ENCODE data around the gene NEGR1.

Gene NEGR1

GRCh38 chr1:71676979-71677925 lies 605.1 kb downstream of the NEGR1 start:
- H3K4me2 ChIP-seq (ENCODE audit: low read length): no peak overlapping the region
- no peak overlapping the region for H3K4me3 ChIP-seq (ENCODE audit: low read length)
- H3K9me3 ChIP-seq (replicated peaks; ENCODE audit: low read length): no peaks in the 10 kb centered on the region
- no peaks in the 10 kb centered on the region for H3K27me3 ChIP-seq (ENCODE audit: control insufficient read depth, insufficient read depth, low read length)
- no peaks in the 10 kb centered on the region for H3K4me1 ChIP-seq (ENCODE audit: control insufficient read depth, insufficient read depth, low read length)
- H3K36me3 ChIP-seq (ENCODE audit: insufficient read depth, low read length): no peaks in the 10 kb centered on the region
- no peak overlapping the region for H3K9ac ChIP-seq (ENCODE audit: low read depth, low read length)

GRCh38 chr1:71668065-71668464 lies 614.3 kb downstream of the NEGR1 start:
- no peak overlapping the region for H3K4me3 ChIP-seq (ENCODE audit: low read length)
- H3K9me3 ChIP-seq (replicated peaks; ENCODE audit: low read length): no peaks in the 10 kb centered on the region
- no peak overlapping the region for H3K9ac ChIP-seq (ENCODE audit: low read depth, low read length)
- H3K36me3 ChIP-seq (ENCODE audit: insufficient read depth, low read length): no peaks in the 10 kb centered on the region
- H3K4me2 ChIP-seq (ENCODE audit: low read length): no peak overlapping the region
- H3K4me1 ChIP-seq (ENCODE audit: control insufficient read depth, insufficient read depth, low read length): peaks cover 20% of the 10 kb centered on the region
- no peaks in the 10 kb centered on the region for H3K27me3 ChIP-seq (ENCODE audit: control insufficient read depth, insufficient read depth, low read length)

GRCh38 chr1:71667216-71667615 lies 615.1 kb downstream of the NEGR1 start:
- Histone ChIP-seq H3K4me2 (ENCODE audit: low read length) (peak overlapping the region; percentile 21), H3K27me3 (ENCODE audit: control insufficient read depth, insufficient read depth, low read length) (no peaks in the 10 kb centered on the region), H3K9me3 (replicated peaks; ENCODE audit: low read length) (no peaks in the 10 kb centered on the region), H3K9ac (ENCODE audit: low read depth, low read length) (no peak overlapping the region), H3K4me3 (ENCODE audit: low read length) (no peak overlapping the region), H3K36me3 (ENCODE audit: insufficient read depth, low read length) (no peaks in the 10 kb centered on the region), H3K4me1 (ENCODE audit: control insufficient read depth, insufficient read depth, low read length) (peaks cover 20% of the 10 kb centered on the region)

GRCh38 chr1:71666609-71667008 lies 615.7 kb downstream of the NEGR1 start:
- H3K4me2 ChIP-seq (ENCODE audit: low read length): peak overlapping the region; percentile 21
- H3K9ac ChIP-seq (ENCODE audit: low read depth, low read length): no peak overlapping the region
- H3K36me3 ChIP-seq (ENCODE audit: insufficient read depth, low read length): no peaks in the 10 kb centered on the region
- H3K9me3 ChIP-seq (replicated peaks; ENCODE audit: low read length): no peaks in the 10 kb centered on the region
- H3K4me3 ChIP-seq (ENCODE audit: low read length): no peak overlapping the region
- H3K4me1 ChIP-seq (ENCODE audit: control insufficient read depth, insufficient read depth, low read length): peaks cover 20% of the 10 kb centered on the region
- H3K27me3 ChIP-seq (ENCODE audit: control insufficient read depth, insufficient read depth, low read length): no peaks in the 10 kb centered on the region

- Histone ChIP-seq H3K36me3 (ENCODE audit: insufficient read depth, low read length) (no peaks in the 10 kb centered on the region), H3K4me1 (ENCODE audit: control insufficient read depth, insufficient read depth, low read length) (peaks cover 5% of the 10 kb centered on the region), H3K27me3 (ENCODE audit: control insufficient read depth, insufficient read depth, low read length) (no peaks in the 10 kb centered on the region), H3K9me3 (replicated peaks; ENCODE audit: low read length) (no peaks in the 10 kb centered on the region), H3K4me2 (ENCODE audit: low read length) (no peak overlapping the region), H3K9ac (ENCODE audit: low read depth, low read length) (no peak overlapping the region), H3K4me3 (ENCODE audit: low read length) (no peak overlapping the region)
These were observed 621.9 kb downstream of the NEGR1 start for GRCh38 chr1:71660411-71660810.

GRCh38 chr1:71657891-71658679 lies 624.3 kb downstream of the NEGR1 start:
- Histone ChIP-seq H3K4me3 (ENCODE audit: low read length) (no peak overlapping the region), H3K4me1 (ENCODE audit: control insufficient read depth, insufficient read depth, low read length) (peaks cover 5% of the 10 kb centered on the region), H3K27me3 (ENCODE audit: control insufficient read depth, insufficient read depth, low read length) (no peaks in the 10 kb centered on the region), H3K9me3 (replicated peaks; ENCODE audit: low read length) (no peaks in the 10 kb centered on the region), H3K4me2 (ENCODE audit: low read length) (no peak overlapping the region), H3K9ac (ENCODE audit: low read depth, low read length) (no peak overlapping the region), H3K36me3 (ENCODE audit: insufficient read depth, low read length) (no peaks in the 10 kb centered on the region)

- H3K27me3 ChIP-seq (ENCODE audit: control insufficient read depth, insufficient read depth, low read length): no peaks in the 10 kb centered on the region
- H3K4me1 ChIP-seq (ENCODE audit: control insufficient read depth, insufficient read depth, low read length): peaks cover 5% of the 10 kb centered on the region
- no peak overlapping the region for H3K4me3 ChIP-seq (ENCODE audit: low read length)
- no peaks in the 10 kb centered on the region for H3K36me3 ChIP-seq (ENCODE audit: insufficient read depth, low read length)
- no peak overlapping the region for H3K9ac ChIP-seq (ENCODE audit: low read depth, low read length)
- H3K9me3 ChIP-seq (replicated peaks; ENCODE audit: low read length): no peaks in the 10 kb centered on the region
- H3K4me2 ChIP-seq (ENCODE audit: low read length): no peak overlapping the region
These were observed 625.4 kb downstream of the NEGR1 start for GRCh38 chr1:71656902-71657301.

GRCh38 chr1:71655604-71656003 lies 626.7 kb downstream of the NEGR1 start:
- no peaks in the 10 kb centered on the region for H3K27me3 ChIP-seq (ENCODE audit: control insufficient read depth, insufficient read depth, low read length)
- no peak overlapping the region for H3K9ac ChIP-seq (ENCODE audit: low read depth, low read length)
- H3K4me1 ChIP-seq (ENCODE audit: control insufficient read depth, insufficient read depth, low read length): peaks cover 5% of the 10 kb centered on the region
- no peaks in the 10 kb centered on the region for H3K36me3 ChIP-seq (ENCODE audit: insufficient read depth, low read length)
- no peaks in the 10 kb centered on the region for H3K9me3 ChIP-seq (replicated peaks; ENCODE audit: low read length)
- no peak overlapping the region for H3K4me2 ChIP-seq (ENCODE audit: low read length)
- H3K4me3 ChIP-seq (ENCODE audit: low read length): no peak overlapping the region

GRCh38 chr1:71653952-71654351 lies 628.4 kb downstream of the NEGR1 start:
- H3K4me2 ChIP-seq (ENCODE audit: low read length): no peak overlapping the region
- H3K36me3 ChIP-seq (ENCODE audit: insufficient read depth, low read length): no peaks in the 10 kb centered on the region
- no peak overlapping the region for H3K4me3 ChIP-seq (ENCODE audit: low read length)
- no peak overlapping the region for H3K9ac ChIP-seq (ENCODE audit: low read depth, low read length)
- no peaks in the 10 kb centered on the region for H3K4me1 ChIP-seq (ENCODE audit: control insufficient read depth, insufficient read depth, low read length)
- H3K27me3 ChIP-seq (ENCODE audit: control insufficient read depth, insufficient read depth, low read length): no peaks in the 10 kb centered on the region
- no peaks in the 10 kb centered on the region for H3K9me3 ChIP-seq (replicated peaks; ENCODE audit: low read length)

- H3K9ac ChIP-seq (ENCODE audit: low read depth, low read length): no peak overlapping the region
- no peak overlapping the region for H3K4me2 ChIP-seq (ENCODE audit: low read length)
- H3K4me3 ChIP-seq (ENCODE audit: low read length): no peak overlapping the region
- no peaks in the 10 kb centered on the region for H3K4me1 ChIP-seq (ENCODE audit: control insufficient read depth, insufficient read depth, low read length)
- H3K9me3 ChIP-seq (replicated peaks; ENCODE audit: low read length): no peaks in the 10 kb centered on the region
- H3K36me3 ChIP-seq (ENCODE audit: insufficient read depth, low read length): no peaks in the 10 kb centered on the region
- no peaks in the 10 kb centered on the region for H3K27me3 ChIP-seq (ENCODE audit: control insufficient read depth, insufficient read depth, low read length)
These were observed 631.1 kb downstream of the NEGR1 start for GRCh38 chr1:71651214-71651613.

- no peak overlapping the region for H3K4me3 ChIP-seq (ENCODE audit: low read length)
- H3K27me3 ChIP-seq (ENCODE audit: control insufficient read depth, insufficient read depth, low read length): no peaks in the 10 kb centered on the region
- no peaks in the 10 kb centered on the region for H3K4me1 ChIP-seq (ENCODE audit: control insufficient read depth, insufficient read depth, low read length)
- no peak overlapping the region for H3K9ac ChIP-seq (ENCODE audit: low read depth, low read length)
- no peaks in the 10 kb centered on the region for H3K36me3 ChIP-seq (ENCODE audit: insufficient read depth, low read length)
- H3K9me3 ChIP-seq (replicated peaks; ENCODE audit: low read length): no peaks in the 10 kb centered on the region
- no peak overlapping the region for H3K4me2 ChIP-seq (ENCODE audit: low read length)
These were observed 632.2 kb downstream of the NEGR1 start for GRCh38 chr1:71650119-71650518.
